ENCODE data around the gene LYZL4. TPM values are rescaled to one million over a fixed set of nuclear protein-coding genes. Genes with fewer than 3 reads are reported as not detected.

LYZL4 gene
- total RNA-seq, 6 donors from 2014 or later, result not detected

GRCh38 chr3:42377681-42378080, 32.7 kb downstream of the LYZL4 start:
- no peak for ATAC-seq (ENCODE audit: low FRiP score in 2 of 2)
- 87 to 100% methylated on average over 1 to 2 of the region's 2 CpGs for WGBS, 2 donors

GRCh38 chr3:42376344-42376798, 34.0 kb downstream of the LYZL4 start:
- Histone ChIP-seq H3K27ac (no peak overlapping the region), H3K36me3 (no peaks in the 10 kb centered on the region), H3K4me1 (no peaks in the 10 kb centered on the region), H3K9me3 (no peaks in the 10 kb centered on the region), H3K27me3 (no peaks in the 10 kb centered on the region), H3K4me3 (no peak overlapping the region)
- TF ChIP-seq POLR2A (IDR thresholded peaks at IDR 0.05), result no peak
- no peak for TF ChIP-seq CTCF (IDR thresholded peaks at IDR 0.05)
- no peak for TF ChIP-seq EP300 (IDR thresholded peaks at IDR 0.05)
- TF ChIP-seq POLR2AphosphoS5 (IDR thresholded peaks at IDR 0.05), result no peak
- ATAC-seq (ENCODE audit: low FRiP score in 2 of 2) (peak in 1 of 2 donors; percentile 60), DNase-seq (no peak)
- whole genome bisulfite sequencing, 2 donors, result 49 to 51% methylated on average over 3 to 4 of the region's 4 CpGs

More at GRCh38 chr3:42377681-42378080, 32.7 kb downstream of the LYZL4 start:
- Histone ChIP-seq H3K4me3 (no peak overlapping the region), H3K27ac (no peak overlapping the region), H3K36me3 (no peaks in the 10 kb centered on the region), H3K4me1 (no peaks in the 10 kb centered on the region), H3K27me3 (no peaks in the 10 kb centered on the region), H3K9me3 (no peaks in the 10 kb centered on the region)
- DNase-seq, result no peak
- no peak for TF ChIP-seq EP300 (IDR thresholded peaks at IDR 0.05)

GRCh38 chr3:42375121-42375800, 35.1 kb downstream of the LYZL4 start:
- DNase-seq (no peak), ATAC-seq (ENCODE audit: low FRiP score in 2 of 2) (no peak)
- Histone ChIP-seq H3K27ac (no peak overlapping the region), H3K36me3 (no peaks in the 10 kb centered on the region), H3K4me3 (no peak overlapping the region), H3K9me3 (no peaks in the 10 kb centered on the region), H3K27me3 (no peaks in the 10 kb centered on the region), H3K4me1 (no peaks in the 10 kb centered on the region)
- TF ChIP-seq CTCF (IDR thresholded peaks at IDR 0.05), result no peak
- no peak for TF ChIP-seq EP300 (IDR thresholded peaks at IDR 0.05)
- TF ChIP-seq POLR2A (IDR thresholded peaks at IDR 0.05), result no peak
- no peak for TF ChIP-seq POLR2AphosphoS5 (IDR thresholded peaks at IDR 0.05)
- WGBS, 2 donors, result 62 to 69% methylated on average over 6 of the region's 6 CpGs

- H3K27me3 ChIP-seq, result no peaks in the 10 kb centered on the region
- no peaks in the 10 kb centered on the region for H3K4me1 ChIP-seq
- DNase-seq (no peak), ATAC-seq (ENCODE audit: low FRiP score in 2 of 2) (no peak)
- WGBS, 2 donors, result 76 to 77% methylated on average over 3 of the region's 3 CpGs
- TF ChIP-seq POLR2A (IDR thresholded peaks at IDR 0.05) (no peak), POLR2AphosphoS5 (IDR thresholded peaks at IDR 0.05) (no peak), CTCF (IDR thresholded peaks at IDR 0.05) (no peak), EP300 (IDR thresholded peaks at IDR 0.05) (no peak)
- no peaks in the 10 kb centered on the region for H3K36me3 ChIP-seq
- no peak overlapping the region for H3K4me3 ChIP-seq
- H3K27ac ChIP-seq, result no peak overlapping the region
- no peaks in the 10 kb centered on the region for H3K9me3 ChIP-seq
Observed at GRCh38 chr3:42371776-42372175, 38.6 kb downstream of the LYZL4 start.

GRCh38 chr3:42369832-42370231, 40.6 kb downstream of the LYZL4 start:
- TF ChIP-seq POLR2AphosphoS5 (IDR thresholded peaks at IDR 0.05) (no peak), EP300 (IDR thresholded peaks at IDR 0.05) (no peak), CTCF (IDR thresholded peaks at IDR 0.05) (no peak), POLR2A (IDR thresholded peaks at IDR 0.05) (no peak)
- Histone ChIP-seq H3K4me1 (no peaks in the 10 kb centered on the region), H3K9me3 (peaks cover 0 to 2% (median 0%) of the 10 kb centered on the region in 4 donors), H3K27ac (no peak overlapping the region), H3K4me3 (no peak overlapping the region), H3K36me3 (no peaks in the 10 kb centered on the region), H3K27me3 (no peaks in the 10 kb centered on the region)
- ATAC-seq (ENCODE audit: low FRiP score in 2 of 2) (no peak), DNase-seq (no peak)
- WGBS, 2 donors, result 42 to 52% methylated on average over 4 of the region's 4 CpGs
